DMS114 treated with DMSO at 0.1 percent for 48 hours (cell line): ENCODE measurements around the gene PRXL2C.
A peak's percentile ranks its signal among the peaks of the same experiment; 100 is the strongest.
"Not testable (repeated sequence)": the region's sequence is repeated elsewhere in the genome, so short reads cannot be mapped to it uniquely, and the experiment has no call there.

Source experiments
- DNase-seq: peaks from one replicate; lab custom pipeline; 2025; ENCODE audit not compliant: unreplicated experiment; lab: John Stamatoyannopoulos, UW

Gene PRXL2C, protein sequence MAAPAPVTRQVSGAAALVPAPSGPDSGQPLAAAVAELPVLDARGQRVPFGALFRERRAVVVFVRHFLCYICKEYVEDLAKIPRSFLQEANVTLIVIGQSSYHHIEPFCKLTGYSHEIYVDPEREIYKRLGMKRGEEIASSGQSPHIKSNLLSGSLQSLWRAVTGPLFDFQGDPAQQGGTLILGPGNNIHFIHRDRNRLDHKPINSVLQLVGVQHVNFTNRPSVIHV

DNA sequence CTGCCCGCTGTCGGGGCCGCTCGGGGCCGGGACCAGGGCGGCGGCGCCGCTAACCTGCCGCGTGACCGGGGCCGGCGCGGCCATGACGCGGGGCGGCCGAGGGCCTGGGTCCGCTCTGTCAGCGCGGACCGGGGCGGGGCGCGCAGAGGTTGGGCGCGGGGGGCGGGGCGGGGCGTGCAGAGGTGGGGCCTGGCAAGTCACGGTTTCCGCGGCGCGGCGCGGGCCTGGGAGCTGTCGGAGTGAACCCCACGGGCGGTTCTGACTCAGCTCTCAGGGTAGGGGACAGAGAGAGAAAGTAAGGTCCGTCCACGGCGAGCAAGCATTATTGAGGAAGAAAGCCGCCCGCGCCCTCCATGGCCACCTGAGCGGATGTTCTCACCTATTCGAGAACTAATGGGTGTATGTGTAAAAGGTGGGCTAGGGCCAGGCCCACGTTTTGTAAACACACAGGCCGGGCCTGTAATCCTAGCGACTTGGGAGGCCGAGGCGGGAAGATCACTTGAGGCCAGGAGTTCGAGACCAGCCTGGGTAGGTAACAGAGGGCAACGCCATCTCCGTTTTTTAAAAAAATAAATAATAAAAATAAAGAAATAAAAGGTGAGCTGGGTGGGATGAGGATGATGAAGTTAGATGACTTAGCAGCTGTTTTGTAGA is at the start of gene PRXL2C:
Gene PRXL2C (minus strand): TSS at position 120 of the 654 bp plus-strand sequence. CDS start 36 bp downstream, at position 84.
- no peak for DNase-seq

DNA sequence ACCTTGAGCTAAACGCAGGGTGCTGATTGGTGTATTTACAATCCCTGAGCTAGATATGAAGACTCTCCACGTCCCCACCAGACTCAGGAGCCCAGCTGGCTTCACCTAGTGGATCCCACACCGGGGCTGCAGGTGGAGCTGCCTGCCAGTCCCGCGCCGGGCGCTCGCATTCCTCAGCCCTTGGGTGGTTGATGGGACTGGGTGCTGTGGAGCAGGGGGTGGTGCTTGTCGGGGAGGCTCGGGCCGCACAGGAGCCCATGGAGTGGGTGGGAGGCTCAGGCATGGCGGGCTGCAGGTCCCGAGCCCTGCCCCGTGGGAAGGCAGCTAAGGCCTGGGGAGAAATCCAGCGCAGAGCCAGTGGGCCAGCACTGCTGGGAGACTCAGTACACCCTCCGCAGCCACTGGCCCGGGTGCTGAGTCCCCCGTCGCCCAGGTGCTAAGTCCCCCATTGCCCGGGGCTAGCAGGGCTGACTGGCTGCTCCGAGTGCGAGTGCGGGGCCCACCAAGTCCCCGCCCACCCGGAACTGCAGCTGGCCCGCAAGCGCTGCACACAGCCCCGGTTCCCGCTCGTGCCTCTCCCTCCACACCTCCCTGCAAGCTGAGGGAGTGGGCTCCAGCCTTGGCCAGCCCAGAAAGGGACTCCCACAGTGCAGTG is 45.7 kb upstream of the PRXL2C start:
- DNase-seq, result not testable (repeated sequence)

DNA sequence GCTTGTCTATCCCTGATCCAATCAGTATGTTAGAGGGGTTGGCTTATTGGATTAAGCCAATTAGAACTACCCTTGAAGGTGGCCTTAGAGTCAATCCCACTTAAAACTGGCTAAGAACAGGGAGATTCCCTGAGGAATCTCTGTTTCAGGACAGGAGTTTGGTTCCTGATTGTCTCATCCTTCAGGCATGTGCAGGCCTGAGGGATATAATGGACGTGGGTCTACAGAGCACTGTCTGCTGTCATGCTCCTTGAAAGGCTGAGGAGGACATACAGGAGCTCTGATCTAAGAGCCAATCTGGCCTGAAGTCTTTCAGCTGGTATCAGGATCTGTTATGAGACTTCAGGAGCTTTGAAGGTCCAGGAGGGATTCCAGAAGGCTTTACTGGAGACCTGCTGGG is 36.2 kb upstream of the PRXL2C start:
- no peak for DNase-seq

DNA sequence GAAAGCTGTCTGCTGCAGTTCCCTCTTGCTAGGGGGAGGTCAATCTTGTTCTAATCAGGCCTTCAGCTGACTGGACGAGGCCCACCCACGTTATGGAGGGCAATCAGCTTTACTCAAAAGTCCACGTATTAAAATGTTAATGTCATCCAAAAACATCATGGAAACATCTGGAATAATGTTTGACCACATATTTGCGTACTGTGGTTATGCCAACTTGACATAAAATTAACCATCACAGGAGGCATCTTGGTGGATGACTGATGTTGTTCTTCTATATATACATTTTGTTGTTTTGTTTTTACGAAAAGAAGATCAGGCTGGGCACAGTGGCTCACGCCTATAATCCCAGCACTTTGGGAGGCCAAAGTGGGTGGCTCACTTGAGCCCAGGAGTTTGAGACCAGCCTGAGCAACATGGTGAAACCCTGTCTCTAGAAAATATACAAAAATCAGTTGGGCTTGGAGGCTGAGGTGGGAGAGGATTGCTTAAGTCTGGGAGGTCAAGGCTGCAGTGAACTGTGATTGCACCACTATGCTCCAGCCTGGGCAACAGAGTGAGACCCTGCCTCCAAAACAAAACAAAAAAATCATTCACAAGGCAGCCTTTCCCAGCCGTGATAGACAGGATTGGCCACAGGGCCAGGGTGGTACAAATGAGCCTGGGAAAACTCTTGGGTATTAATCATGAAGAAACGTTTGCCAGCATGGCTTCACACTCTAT is 33.8 kb upstream of the PRXL2C start:
- no peak for DNase-seq

DNA sequence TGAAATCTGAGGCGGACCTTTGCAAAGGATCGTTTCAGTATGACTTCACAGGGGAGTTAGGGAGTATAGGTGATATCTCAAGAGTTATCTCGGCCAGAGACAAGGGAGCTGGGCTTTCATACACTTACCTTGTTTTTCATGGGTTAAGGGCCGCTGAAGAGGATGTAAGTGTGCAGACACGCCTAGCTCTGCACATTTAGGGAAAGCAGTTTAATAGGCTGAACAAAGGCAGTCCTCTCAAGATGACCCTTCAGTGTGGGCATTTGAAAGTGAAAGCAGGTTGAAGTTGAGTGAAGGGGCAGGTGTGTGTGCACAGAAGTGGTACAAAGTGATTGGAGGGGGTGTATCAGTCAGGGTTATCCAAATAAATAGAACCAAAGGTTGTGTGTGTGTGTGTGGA is 33.1 kb upstream of the PRXL2C start:
- no peak for DNase-seq

DNA sequence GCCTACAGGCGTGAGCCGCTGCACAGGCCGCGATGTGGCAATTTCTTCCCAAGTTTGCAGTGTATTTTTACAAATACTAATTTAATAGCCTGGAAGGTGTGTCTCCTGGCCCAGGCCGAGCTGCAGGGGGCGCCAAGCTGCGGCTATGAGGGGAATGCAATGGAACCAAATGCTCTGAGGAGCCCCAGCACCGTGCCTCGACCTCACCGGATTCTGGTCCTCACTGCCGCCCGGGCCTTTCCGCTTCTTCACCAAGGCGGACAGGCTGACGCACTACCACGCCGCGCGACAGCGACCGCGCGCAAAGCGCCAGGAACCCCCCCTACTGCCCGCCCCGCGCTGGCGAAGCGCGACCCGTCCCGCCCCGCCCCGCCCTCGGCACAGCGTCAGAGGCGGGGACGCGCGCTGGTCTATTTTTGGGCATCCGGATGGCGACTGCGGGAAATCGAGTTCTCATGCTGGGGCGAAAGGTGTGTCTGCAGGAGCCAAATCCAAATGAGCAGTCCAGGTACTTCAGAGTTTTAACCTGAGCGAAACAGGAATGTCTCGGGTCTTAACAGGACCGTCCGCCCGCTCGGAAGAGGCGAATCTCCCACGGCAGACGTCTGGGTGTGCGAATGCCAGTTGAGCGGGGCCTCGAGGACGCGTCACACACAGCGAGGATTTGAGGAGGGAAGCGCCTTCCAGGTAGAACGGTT is 31.7 kb upstream of the PRXL2C start:
- peak; percentile 43 for DNase-seq

DNA sequence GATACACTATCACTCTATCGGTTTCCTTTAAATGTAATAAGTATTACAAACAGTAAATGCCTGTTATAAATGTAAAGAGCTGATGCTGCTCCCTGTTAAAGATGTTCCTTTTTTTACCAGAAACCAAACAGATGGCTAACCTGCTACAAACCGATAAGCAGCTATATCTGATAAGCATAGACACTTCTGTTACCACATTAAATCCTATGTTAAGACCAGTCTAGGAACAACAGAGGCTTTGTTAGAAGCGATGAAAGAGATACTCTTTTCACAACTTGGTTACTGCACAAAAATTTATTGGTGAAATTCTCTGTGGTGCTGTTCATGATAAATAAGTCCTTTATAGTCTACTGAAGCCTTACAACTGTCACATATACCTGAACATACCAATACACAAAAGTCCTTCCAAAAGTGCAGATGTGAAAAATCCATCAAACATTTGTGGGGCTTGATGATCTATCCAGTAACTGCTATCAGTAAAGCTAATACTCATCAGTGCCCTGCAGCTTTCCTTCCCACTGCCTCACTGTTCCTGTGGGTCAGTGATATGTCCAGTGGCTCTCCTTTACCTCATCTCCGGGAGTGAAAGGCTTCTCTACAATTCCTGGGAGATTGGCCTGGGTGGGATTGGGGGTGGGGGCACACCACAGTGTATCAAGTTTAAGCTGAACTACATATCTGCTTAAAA is 25.8 kb upstream of the PRXL2C start:
- no peak for DNase-seq

DNA sequence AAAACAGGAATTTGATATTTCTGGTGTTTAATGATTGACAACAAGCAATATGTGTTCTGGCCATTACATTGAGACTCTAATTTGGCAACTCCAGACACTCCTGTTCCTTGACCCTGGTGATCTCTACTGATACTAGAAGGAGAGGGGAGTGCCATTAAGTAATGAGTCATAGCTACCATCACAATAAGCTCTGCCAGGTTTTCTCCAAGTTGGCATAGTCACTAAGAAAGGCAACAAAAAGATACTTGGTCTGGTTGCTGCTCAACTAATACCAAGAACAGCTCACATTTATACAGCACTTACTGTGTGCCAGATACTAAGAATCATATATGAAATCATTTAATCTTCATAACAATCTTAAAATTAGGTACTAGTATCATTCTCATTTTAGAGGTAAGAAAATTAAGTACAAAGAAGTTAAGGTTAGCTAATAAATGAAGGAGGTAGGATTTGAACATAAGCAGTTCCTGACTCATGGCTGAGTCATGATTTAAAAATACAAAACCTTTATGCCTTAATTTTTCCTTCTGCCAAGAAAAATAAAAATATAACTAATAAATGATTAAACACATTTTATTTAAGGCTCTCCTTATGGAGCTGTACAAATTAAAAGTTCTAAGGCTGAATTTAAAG is 19.9 kb upstream of the PRXL2C start:
- no peak for DNase-seq

DNA sequence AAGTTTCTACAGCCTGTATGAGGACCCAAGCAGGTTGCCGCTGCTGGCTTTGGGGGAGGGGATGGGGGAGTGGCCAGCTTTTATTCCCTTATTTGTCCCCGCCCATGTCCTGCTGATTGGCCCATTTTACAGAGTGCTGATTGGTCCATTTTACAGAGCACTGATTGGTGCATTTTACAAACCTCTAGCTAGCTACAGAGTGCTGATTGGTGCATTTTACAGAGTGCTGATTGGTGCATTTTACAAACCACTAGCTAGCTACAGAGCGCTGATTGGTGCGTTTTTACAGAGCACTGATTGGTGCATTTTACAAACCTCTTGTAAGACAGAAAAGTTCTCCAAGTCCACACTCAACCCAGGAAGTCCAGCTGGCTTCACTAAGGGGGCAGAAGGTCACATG is 18.7 kb upstream of the PRXL2C start:
- DNase-seq, result not testable (repeated sequence)

DNA sequence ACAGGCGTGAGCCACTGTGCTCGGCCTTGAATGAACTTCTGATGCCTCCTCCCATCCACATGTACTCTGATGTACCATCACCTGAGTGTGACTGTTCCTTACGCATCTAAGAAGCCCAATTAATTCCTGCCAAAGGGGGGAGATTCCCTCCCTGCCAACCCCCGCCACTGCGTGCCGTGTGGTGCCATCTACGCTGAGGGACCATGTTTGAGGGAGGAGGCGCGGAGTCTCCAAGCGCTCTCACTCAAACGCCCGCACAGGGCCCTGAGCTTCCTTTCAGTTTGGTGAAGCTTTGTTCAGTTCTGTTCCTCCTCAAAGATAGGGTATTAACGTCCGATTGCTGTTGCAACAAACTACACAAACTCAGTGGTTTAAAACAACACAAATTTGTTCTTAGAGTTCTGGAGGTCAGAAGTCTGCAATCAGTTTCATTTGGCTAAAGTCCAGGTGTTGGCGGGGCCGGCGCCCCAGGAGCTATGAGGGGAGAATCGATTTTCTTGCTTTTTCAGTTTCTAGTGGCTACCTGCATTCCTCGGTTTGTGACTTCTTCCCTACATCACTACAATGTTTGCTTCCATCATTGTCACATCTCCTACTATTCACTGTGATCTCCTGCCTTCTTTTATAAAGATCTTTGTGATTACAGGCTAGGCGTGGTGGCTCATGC is 13.9 kb upstream of the PRXL2C start:
- no peak for DNase-seq

DNA sequence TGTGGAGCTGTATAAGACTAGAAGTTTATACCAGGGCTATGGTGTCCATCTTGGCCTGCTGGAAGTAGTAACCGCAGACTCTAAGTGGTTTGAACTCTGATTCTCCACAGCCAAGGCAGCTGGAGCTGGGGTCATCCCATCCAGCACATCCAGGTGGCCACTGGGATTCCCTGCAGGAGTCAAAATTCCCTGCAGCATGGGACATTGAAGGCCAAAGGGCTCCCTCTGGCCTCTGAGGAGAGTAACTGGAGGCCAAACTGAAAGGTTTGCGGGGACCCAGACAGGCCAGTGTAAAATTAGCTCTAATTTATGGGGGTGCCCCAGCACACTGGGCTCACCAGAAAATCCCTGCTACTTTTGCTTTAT is 12.2 kb upstream of the PRXL2C start:
- DNase-seq, result no peak

DNA sequence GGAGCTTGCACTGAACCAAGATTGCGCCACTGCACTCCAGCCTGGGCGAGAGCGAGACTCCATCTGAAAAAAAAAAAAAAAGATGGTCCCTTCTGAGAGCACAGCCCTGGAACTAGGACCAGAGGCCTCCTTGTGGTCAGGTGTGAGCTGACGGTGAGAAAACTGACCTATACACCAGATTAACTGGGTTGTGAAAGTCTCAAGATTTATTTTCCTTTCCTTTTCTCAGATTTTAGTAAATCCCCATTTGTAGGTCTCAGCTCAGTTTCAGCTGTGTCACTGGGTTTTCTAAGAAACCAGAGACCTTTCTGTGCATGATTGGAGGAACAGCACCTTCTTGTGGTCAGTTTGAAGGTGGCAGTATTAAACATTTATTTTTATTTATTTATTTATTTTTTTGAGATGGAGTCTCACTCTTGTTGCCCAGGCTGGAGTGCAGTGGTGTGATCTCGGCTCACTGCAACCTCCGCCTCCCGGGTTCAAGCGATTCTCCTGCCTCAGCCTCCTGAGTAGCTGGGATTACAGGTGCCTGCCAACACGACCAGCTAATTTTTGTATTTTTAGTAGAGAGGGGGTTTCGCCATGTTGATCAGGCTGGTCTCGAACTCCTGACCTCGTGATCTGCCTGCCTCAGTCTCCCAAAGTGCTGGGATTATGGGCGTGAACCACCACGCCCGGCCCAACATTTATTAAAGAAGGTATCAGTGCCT is 11.7 kb upstream of the PRXL2C start:
- not testable (repeated sequence) for DNase-seq

DNA sequence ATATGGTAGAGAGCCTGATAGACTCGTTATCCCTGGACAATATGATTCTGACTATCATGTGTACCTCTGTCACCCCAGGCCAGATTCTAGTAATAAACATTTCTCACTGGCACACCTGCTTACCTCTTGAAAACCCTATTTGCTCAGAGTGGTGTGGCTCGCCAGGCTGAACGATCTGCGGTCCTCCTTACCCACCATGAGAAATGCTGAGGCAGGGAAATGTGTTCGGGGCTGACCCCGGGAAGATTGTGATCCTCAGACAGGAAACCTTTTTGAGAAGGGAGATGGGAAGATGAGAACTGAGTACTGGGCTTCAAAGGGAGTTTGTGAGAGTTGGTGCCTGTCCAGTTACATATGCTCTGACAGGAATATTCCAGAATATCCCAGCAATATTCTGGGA is 10.7 kb upstream of the PRXL2C start:
- DNase-seq, result no peak

DNA sequence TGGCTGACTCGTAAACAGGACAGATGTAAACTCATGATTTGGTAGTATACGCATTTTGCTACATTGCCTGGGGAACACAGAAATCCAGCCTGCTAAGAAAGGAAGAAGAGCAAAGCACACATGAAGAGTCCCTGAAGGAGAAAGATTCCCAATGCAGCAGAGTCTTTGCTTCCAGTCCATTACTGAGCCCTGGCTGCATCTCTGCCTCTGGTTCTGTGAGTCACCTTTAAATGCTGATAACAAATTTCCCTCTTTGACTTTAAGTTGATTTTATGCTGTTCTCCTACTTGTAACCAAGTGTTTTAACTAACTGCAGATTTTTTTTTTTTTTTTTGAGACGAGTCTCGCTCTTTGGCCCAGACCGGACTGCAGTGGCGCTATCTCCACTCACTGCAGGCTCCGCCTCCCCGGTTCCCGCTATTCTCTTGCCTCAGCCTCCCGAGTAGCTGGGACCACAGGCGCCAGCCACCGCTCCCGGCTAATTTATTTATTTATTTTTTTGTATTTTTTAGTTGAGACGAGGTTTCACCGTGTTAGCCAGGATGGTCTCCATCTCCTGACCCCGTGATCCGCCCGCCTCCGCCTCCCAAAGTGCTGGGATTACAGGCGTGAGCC is 8.5 kb upstream of the PRXL2C start:
- DNase-seq, result no peak

DNA sequence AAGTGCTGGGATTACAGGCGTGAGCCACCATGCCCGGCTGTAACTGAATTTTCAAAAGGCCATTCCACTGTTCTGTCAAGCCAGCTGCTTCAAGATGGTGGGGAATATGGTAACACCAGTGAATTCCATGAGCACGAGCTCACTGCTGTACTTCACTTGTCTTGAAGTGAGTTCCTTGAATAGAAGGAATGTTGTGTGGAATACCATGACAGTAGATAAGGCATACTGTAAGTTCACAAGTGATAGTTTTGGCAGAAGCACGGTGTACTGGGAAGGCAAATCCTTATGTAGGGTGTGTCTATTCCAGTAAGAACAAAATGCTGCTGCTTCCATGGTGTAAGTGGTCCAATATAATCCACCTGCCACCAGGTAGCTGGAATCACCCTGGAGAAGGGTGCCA is 6.6 kb upstream of the PRXL2C start:
- no peak for DNase-seq

DNA sequence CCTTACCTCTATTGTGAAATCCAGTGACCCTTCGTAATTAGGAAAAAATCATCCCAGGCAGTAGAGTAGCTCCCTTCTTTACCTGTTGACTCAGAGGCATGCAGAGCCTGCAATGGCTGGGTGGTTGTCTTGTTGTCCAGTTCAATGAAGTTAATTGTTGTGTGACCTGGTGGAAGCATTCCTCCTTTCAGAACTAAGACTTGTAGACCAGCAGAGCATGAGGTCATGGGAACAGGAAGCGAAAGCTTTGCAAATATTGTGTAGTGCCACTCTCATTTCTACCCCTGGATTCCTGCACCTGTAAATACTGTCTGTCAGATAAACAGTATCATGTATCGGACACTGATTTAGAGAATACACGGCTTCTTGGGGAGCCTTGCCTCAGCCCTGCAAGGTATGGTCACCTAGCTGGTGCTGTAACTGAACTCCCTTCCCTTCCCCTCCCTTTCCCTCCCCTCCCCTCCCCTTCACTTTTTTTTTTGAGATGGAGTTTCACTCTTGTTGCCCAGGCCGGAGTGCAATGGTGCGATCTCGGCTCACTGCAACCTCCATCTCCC is 5.7 kb upstream of the PRXL2C start:
- DNase-seq, result no peak

DNA sequence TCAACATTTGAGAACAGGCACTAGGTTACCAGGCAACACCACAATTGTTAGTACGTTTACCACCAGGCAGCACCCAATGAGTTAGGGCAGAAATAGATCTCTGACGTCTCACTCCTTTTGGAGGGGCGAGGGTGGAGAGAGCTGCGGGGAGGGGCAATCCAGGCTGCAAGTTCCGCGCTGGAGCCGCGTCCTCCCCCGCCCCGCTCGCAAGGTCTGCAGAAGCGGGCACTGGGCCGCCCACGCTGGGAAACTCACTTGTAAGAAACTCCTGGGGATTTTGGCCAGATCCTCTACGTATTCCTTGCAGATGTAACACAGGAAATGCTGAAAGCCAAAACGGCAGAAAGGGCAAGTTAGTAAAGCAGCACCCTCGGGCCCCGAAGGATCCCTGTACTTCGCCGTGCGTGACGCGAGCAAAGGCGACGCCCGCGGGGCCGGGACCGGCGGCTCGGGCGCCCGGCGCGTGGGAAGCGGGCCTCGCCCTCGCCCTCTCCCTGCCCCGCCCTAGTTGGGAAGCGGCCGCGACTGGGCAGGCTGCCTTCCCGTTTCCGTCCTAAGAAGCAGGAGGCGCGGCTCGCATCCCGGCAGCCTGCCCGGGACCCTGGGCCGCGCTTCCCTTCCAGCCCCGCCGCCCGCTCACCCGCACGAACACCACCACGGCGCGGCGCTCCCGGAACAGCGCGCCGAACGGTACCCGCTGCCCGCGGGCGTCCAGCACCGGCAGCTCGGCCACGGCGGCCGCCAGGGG is 493 bp downstream of the PRXL2C start:
- peak; percentile 66 for DNase-seq

DNA sequence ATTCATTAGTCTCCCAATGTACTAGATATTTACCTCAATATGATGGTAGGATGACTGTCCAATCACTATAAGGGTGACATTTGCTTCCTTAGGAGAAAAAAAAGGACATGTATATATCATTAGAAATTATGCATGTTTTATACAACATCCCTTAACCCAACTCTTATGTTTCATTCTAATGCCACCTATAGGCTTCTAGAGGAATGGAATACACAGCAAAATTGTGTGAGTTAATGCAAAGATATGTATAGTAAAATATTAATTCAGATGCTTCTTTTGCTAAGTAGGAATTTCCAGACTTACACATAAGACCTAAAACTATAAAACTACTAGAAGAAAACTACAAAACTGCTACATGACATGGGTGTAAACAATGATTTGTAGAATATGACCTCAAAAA is 3.5 kb downstream of the PRXL2C start:
- peak; percentile 9 for DNase-seq
